ENCODE results near the gene TERF2IP. TPM values are rescaled to one million over a fixed set of nuclear protein-coding genes. Genes with fewer than 3 reads are reported as not detected.

TERF2IP gene
- total and polyA plus RNA-seq, 2 experiments from 2014 or later, result 60.7 to 66.9 TPM

DNA sequence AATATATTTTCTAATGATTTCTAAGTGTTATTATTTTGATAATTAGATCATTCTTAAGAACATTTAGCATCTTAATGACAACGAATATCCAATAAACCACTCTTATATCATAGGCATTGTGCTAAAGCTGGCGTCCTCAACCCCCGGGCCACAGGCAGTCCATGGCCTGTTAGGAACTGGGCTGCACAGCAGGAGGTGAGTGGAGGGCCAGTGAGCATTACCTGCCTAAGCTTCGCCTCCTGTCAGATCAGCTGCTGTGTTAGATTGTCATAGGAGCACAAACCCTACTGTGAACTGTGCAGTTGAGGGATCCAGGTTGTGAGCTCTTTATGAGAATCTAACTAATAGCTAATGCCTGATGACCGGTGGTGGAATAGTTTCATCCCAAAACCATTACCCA, 50.0 kb downstream of the TERF2IP start:
- no peak for DNase-seq
- Histone ChIP-seq H3K4me2 (ENCODE audit: unreplicated experiment) (no peak overlapping the region), H2AFZ (no peak overlapping the region), H3K27ac (no peak overlapping the region), H3K9me2 (ENCODE audit: insufficient read depth) (no peaks in the 10 kb centered on the region), H3K9me3 (ENCODE audit: low read depth) (no peaks in the 10 kb centered on the region), H3K36me3 (ENCODE audit: low read depth) (no peaks in the 10 kb centered on the region), H3K9ac (no peak overlapping the region), H3K27me3 (replicated peaks; ENCODE audit: insufficient read depth) (no peaks in the 10 kb centered on the region), H3K79me2 (ENCODE audit: insufficient read depth) (no peaks in the 10 kb centered on the region), H4K20me1 (ENCODE audit: insufficient read depth) (no peaks in the 10 kb centered on the region), H3K4me1 (ENCODE audit: insufficient read depth) (no peaks in the 10 kb centered on the region), H3K4me3 (no peak overlapping the region), H3F3A (ENCODE audit: insufficient read depth) (no peaks in the 10 kb centered on the region)
- WGBS, 2 experiments (ENCODE audit: low coverage in 1 of 2, low lambda C conversion rate in 2 of 2, missing lambda C conversion rate in 2 of 2), result 74 to 76% methylated on average over 5 of the region's 5 CpGs
- no peak for TF ChIP-seq EZH2phosphoT487 (IDR thresholded peaks at IDR 0.05; ENCODE audit: insufficient read depth, low read depth)
- in situ Hi-C loops (cut with MboI), result no loop called here

DNA sequence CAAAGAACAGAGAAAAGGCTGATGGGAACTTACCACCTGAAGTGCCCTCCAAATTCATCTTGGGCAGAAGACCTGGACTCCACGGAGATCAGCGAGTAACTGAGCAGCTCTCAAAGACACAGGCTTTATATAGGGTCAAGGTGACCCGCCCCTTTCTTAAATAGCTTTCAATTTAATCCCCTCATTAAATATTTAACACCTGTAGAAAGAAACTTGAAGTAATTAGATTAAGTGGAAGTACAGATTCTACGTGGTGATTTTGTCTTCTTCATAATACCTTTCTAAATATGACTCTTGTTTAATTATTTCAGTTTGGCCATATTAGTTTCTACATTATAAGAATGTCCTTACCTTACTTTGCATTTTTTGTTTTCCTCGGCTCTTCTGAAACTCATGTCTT, 53.8 kb downstream of the TERF2IP start, which contains the start of gene DUXB:
DUXB (minus strand) TSS at position 101 of the 400 bp plus-strand sequence; CDS start at position 58, 43 bp downstream.
- no peaks in the 10 kb centered on the region for H3K4me1 ChIP-seq (ENCODE audit: insufficient read depth)
- H3K9me3 ChIP-seq (ENCODE audit: low read depth), result no peaks in the 10 kb centered on the region
- H3K9me2 ChIP-seq (ENCODE audit: insufficient read depth), result no peaks in the 10 kb centered on the region
- H3K27me3 ChIP-seq (replicated peaks; ENCODE audit: insufficient read depth), result 0 out of 2 replicates have a peak, but pooled peaks cover 4% of the 10 kb centered on the region
- no peaks in the 10 kb centered on the region for H4K20me1 ChIP-seq (ENCODE audit: insufficient read depth)
- no peaks in the 10 kb centered on the region for H3K79me2 ChIP-seq (ENCODE audit: insufficient read depth)
- TF ChIP-seq EZH2 (IDR thresholded peaks at IDR 0.05; ENCODE audit: insufficient read depth, poor library complexity, severe bottlenecking) (no peak), EZH2phosphoT487 (IDR thresholded peaks at IDR 0.05; ENCODE audit: insufficient read depth, low read depth) (no peak)
- H3K9ac ChIP-seq, result no peak within 1 kb of the TSS
- no peak within 1 kb of the TSS for H2AFZ ChIP-seq
- H3F3A ChIP-seq (ENCODE audit: insufficient read depth), result no peaks in the 10 kb centered on the region
- no peak within 1 kb of the TSS for H3K4me2 ChIP-seq (ENCODE audit: unreplicated experiment)
- 64 to 69% methylated on average over 5 of the region's 5 CpGs for WGBS, 2 experiments (ENCODE audit: low coverage in 1 of 2, low lambda C conversion rate in 2 of 2, missing lambda C conversion rate in 2 of 2)
- H3K36me3 ChIP-seq (ENCODE audit: low read depth), result no peaks in the 10 kb centered on the region
- no peak within 1 kb of the TSS for H3K4me3 ChIP-seq
- in situ Hi-C loops (cut with MboI), result no loop called here
- DNase-seq, result no peak
- H3K27ac ChIP-seq, result no peak within 1 kb of the TSS

DNA sequence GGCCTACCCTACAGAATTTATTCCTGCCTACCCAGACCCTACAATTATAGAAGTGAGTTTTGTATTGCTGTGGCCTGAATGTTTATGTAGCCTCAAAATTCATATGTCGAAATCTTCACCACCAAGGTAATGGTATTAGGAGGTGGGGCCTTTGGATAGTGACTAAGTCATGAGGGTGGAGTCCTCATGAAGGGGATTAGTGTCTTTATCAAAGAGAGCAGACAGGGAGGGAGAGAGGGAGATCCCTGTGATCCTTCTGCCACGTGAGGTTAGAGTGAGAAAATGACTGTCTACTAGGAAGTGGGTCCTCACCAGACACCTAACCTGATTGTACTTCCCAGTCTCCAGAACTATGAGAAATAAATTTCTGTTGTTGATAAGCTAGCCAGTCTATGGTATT, 54.7 kb downstream of the TERF2IP start:
- H3K4me2 ChIP-seq (ENCODE audit: unreplicated experiment), result no peak overlapping the region
- H3K36me3 ChIP-seq (ENCODE audit: low read depth), result no peaks in the 10 kb centered on the region
- TF ChIP-seq EZH2phosphoT487 (IDR thresholded peaks at IDR 0.05; ENCODE audit: insufficient read depth, low read depth), result no peak
- no peak for TF ChIP-seq EZH2 (IDR thresholded peaks at IDR 0.05; ENCODE audit: insufficient read depth, poor library complexity, severe bottlenecking)
- H3K27ac ChIP-seq, result no peak overlapping the region
- WGBS, 2 experiments (ENCODE audit: low coverage in 1 of 2, low lambda C conversion rate in 2 of 2, missing lambda C conversion rate in 2 of 2), result 39 to 45% methylated on average over 2 of the region's 2 CpGs
- no peak overlapping the region for H3K4me3 ChIP-seq
- no peaks in the 10 kb centered on the region for H3F3A ChIP-seq (ENCODE audit: insufficient read depth)
- no peak overlapping the region for H2AFZ ChIP-seq
- H3K9me2 ChIP-seq (ENCODE audit: insufficient read depth), result no peaks in the 10 kb centered on the region
- H3K4me1 ChIP-seq (ENCODE audit: insufficient read depth), result no peaks in the 10 kb centered on the region
- H3K27me3 ChIP-seq (replicated peaks; ENCODE audit: insufficient read depth), result 0 out of 2 replicates have a peak, but pooled peaks cover 9% of the 10 kb centered on the region
- peak; percentile 7 for DNase-seq
- no peaks in the 10 kb centered on the region for H3K79me2 ChIP-seq (ENCODE audit: insufficient read depth)
- in situ Hi-C loops (cut with MboI), result no loop called here
- H4K20me1 ChIP-seq (ENCODE audit: insufficient read depth), result no peaks in the 10 kb centered on the region
- no peak overlapping the region for H3K9ac ChIP-seq
- no peaks in the 10 kb centered on the region for H3K9me3 ChIP-seq (ENCODE audit: low read depth)

DNA sequence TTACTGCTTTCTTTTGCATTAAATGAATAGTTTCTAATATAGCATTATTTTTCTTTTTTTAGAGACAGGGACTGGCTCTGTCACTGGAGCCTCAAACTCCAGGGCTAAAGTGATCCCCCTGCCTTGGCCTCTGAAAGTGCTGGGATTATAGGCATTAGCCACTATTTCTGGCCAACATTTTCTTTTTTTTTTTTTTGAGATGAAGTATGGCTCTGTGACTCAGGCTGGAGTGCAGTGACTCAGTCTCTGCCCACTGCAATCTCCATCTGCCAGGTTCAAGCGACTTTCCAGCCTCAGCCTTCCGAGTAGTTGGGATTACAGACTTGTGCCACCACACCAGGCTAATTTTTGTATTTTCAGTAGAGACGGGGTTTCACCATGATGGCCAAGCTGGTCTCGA, 55.7 kb downstream of the TERF2IP start:
- no peaks in the 10 kb centered on the region for H3K9me3 ChIP-seq (ENCODE audit: low read depth)
- H3K9me2 ChIP-seq (ENCODE audit: insufficient read depth), result no peaks in the 10 kb centered on the region
- H3K4me1 ChIP-seq (ENCODE audit: insufficient read depth), result no peaks in the 10 kb centered on the region
- H3K9ac ChIP-seq, result no peak overlapping the region
- H3K79me2 ChIP-seq (ENCODE audit: insufficient read depth), result no peaks in the 10 kb centered on the region
- no peaks in the 10 kb centered on the region for H3F3A ChIP-seq (ENCODE audit: insufficient read depth)
- peak; percentile 59 for DNase-seq
- H3K27ac ChIP-seq, result no peak overlapping the region
- H4K20me1 ChIP-seq (ENCODE audit: insufficient read depth), result no peaks in the 10 kb centered on the region
- 0 out of 2 replicates have a peak, but pooled peaks cover 9% of the 10 kb centered on the region for H3K27me3 ChIP-seq (replicated peaks; ENCODE audit: insufficient read depth)
- in situ Hi-C loops (cut with MboI), result no loop called here
- 54 to 61% methylated on average over 4 of the region's 4 CpGs for WGBS, 2 experiments (ENCODE audit: low coverage in 1 of 2, low lambda C conversion rate in 2 of 2, missing lambda C conversion rate in 2 of 2)
- H3K4me2 ChIP-seq (ENCODE audit: unreplicated experiment), result no peak overlapping the region
- H2AFZ ChIP-seq, result no peak overlapping the region
- no peak for TF ChIP-seq EZH2phosphoT487 (IDR thresholded peaks at IDR 0.05; ENCODE audit: insufficient read depth, low read depth)
- no peak for TF ChIP-seq EZH2 (IDR thresholded peaks at IDR 0.05; ENCODE audit: insufficient read depth, poor library complexity, severe bottlenecking)
- no peak overlapping the region for H3K4me3 ChIP-seq
- H3K36me3 ChIP-seq (ENCODE audit: low read depth), result no peaks in the 10 kb centered on the region

Small RNAs within 50 kb of the gene (small RNA-seq; reads per million reads assigned to genes)
- not detected for gene RN7SL520P (ENCODE audit: low read depth, low replicate concordance)

Other genes with a start within 250 kb of the TERF2IP start
- 30.4 and 36.9 TPM in 2 replicates for gene CFDP1, start 214.3 kb upstream of the TERF2IP start, total RNA-seq (2014; rRNA removed; shearing (Covaris generic))
- 45.2 and 46.7 TPM in 2 replicates for gene CFDP1, start 214.3 kb upstream of the TERF2IP start, polyA plus RNA-seq (2016; fragmentation: Nextera tagmentation; extraction: Ambion mirVana)
- 11.9 and 18.6 TPM in 2 replicates for gene TMEM170A, start 183.1 kb upstream of the TERF2IP start, total RNA-seq (2014; rRNA removed; shearing (Covaris generic))
- 10.3 and 12.6 TPM in 2 replicates for gene TMEM170A, start 183.1 kb upstream of the TERF2IP start, polyA plus RNA-seq (2016; fragmentation: Nextera tagmentation; extraction: Ambion mirVana)
- gene CHST6, start 152.3 kb upstream of the TERF2IP start, total RNA-seq (2014; rRNA removed; shearing (Covaris generic)), result 0.65 and 0.76 TPM in 2 replicates
- 0.10 and 0.20 TPM in 2 replicates for gene CHST6, start 152.3 kb upstream of the TERF2IP start, polyA plus RNA-seq (2016; fragmentation: Nextera tagmentation; extraction: Ambion mirVana)
- 0.25 TPM in 1 of 2 replicates, not detected in the other for gene CHST5, start 111.7 kb upstream of the TERF2IP start, total RNA-seq (2014; rRNA removed; shearing (Covaris generic))
- not detected in 2 replicates for gene CHST5, start 111.7 kb upstream of the TERF2IP start, polyA plus RNA-seq (2016; fragmentation: Nextera tagmentation; extraction: Ambion mirVana)
- gene TMEM231, start 91.5 kb upstream of the TERF2IP start, total RNA-seq (2014; rRNA removed; shearing (Covaris generic)), result 14.2 and 20.3 TPM in 2 replicates
- 12.7 and 13.5 TPM in 2 replicates for gene TMEM231, start 91.5 kb upstream of the TERF2IP start, polyA plus RNA-seq (2016; fragmentation: Nextera tagmentation; extraction: Ambion mirVana)
- 52.7 and 57.5 TPM in 2 replicates for gene GABARAPL2, start 81.4 kb upstream of the TERF2IP start, total RNA-seq (2014; rRNA removed; shearing (Covaris generic))
- gene GABARAPL2, start 81.4 kb upstream of the TERF2IP start, polyA plus RNA-seq (2016; fragmentation: Nextera tagmentation; extraction: Ambion mirVana), result 252 and 257 TPM in 2 replicates
- 31.3 and 40.1 TPM in 2 replicates for gene ADAT1, start 24.5 kb upstream of the TERF2IP start, total RNA-seq (2014; rRNA removed; shearing (Covaris generic))
- gene ADAT1, start 24.5 kb upstream of the TERF2IP start, polyA plus RNA-seq (2016; fragmentation: Nextera tagmentation; extraction: Ambion mirVana), result 18.9 and 25.8 TPM in 2 replicates
- 114 and 117 TPM in 2 replicates for gene KARS1, start 108 bp upstream of the TERF2IP start, total RNA-seq (2014; rRNA removed; shearing (Covaris generic))
- gene KARS1, start 108 bp upstream of the TERF2IP start, polyA plus RNA-seq (2016; fragmentation: Nextera tagmentation; extraction: Ambion mirVana), result 130 and 134 TPM in 2 replicates
- gene CPHXL2, start 29.2 kb downstream of the TERF2IP start, total RNA-seq (2014; rRNA removed; shearing (Covaris generic)), result not detected in 2 replicates
- gene CPHXL2, start 29.2 kb downstream of the TERF2IP start, polyA plus RNA-seq (2016; fragmentation: Nextera tagmentation; extraction: Ambion mirVana), result 0.15 TPM in 1 of 2 replicates, not detected in the other
- gene DUXB, start 53.7 kb downstream of the TERF2IP start, total RNA-seq (2014; rRNA removed; shearing (Covaris generic)), result not detected in 2 replicates
- not detected in 2 replicates for gene DUXB, start 53.7 kb downstream of the TERF2IP start, polyA plus RNA-seq (2016; fragmentation: Nextera tagmentation; extraction: Ambion mirVana)
- not detected in 2 replicates for gene CPHXL, start 78.7 kb downstream of the TERF2IP start, total RNA-seq (2014; rRNA removed; shearing (Covaris generic))
- not detected in 2 replicates for gene CPHXL, start 78.7 kb downstream of the TERF2IP start, polyA plus RNA-seq (2016; fragmentation: Nextera tagmentation; extraction: Ambion mirVana)

Data from GM23248 (cell line).